IPS DF 6.9 (cell line): ENCODE measurements around the gene UPF3B.
"Not testable (repeated sequence)": the region's sequence is repeated elsewhere in the genome, so short reads cannot be mapped to it uniquely, and the experiment has no call there.

ENCODE experiments used
- DNase-seq: peaks from one replicate; pipeline ENCODE4 v3.0.0-alpha.2; 2013; ENCODE audit warnings: low read depth, low spot score
- H3K27ac ChIP-seq: one replicate; pipeline ENCODE4 v1.5.1; 2013; ENCODE audit warnings: low read length, control low read depth
- H3K27me3 ChIP-seq: 2 replicates; pipeline ENCODE4 v1.6.1; 2013; ENCODE audit warnings: mild to moderate bottlenecking, low read length; ENCODE audit not compliant: control insufficient read depth, insufficient read depth
- H3K36me3 ChIP-seq: 2 replicates; pipeline ENCODE4 v1.6.1; 2013; ENCODE audit warnings: low read length; ENCODE audit not compliant: control insufficient read depth, insufficient read depth
- H3K4me1 ChIP-seq: 2 replicates; pipeline ENCODE4 v1.6.1; 2013; ENCODE audit warnings: low read length; ENCODE audit not compliant: control insufficient read depth, insufficient read depth
- H3K4me3 ChIP-seq: 2 replicates; pipeline ENCODE4 v1.5.1; 2013; ENCODE audit warnings: mild to moderate bottlenecking, low read length
- H3K9me3 ChIP-seq: 2 replicates; pipeline ENCODE4 v1.6.1; 2013; ENCODE audit warnings: low read length, inconsistent platforms; ENCODE audit not compliant: control insufficient read depth, insufficient read depth
- WGBS: extraction: QIAGEN DNeasy Blood & Tissue Kit; methylation state at CpG from one replicate; pipeline ENCODE4 v1.1.7; 2013; ENCODE audit warnings: mixed read lengths, missing lambda C conversion rate; ENCODE audit not compliant: insufficient read length, insufficient coverage; 5-methylcytosine and 5-hydroxymethylcytosine counted together

Gene UPF3B

GRCh38 chrX:119880076-119880475 lies 27.3 kb upstream of the UPF3B start:
- no peak overlapping the region for H3K4me3 ChIP-seq
- no CpG with 5 or more reads among the region's 5 CpGs for WGBS
- H3K9me3 ChIP-seq = no peaks in the 10 kb centered on the region
- no peak overlapping the region for H3K27ac ChIP-seq
- H3K4me1 ChIP-seq = no peaks in the 10 kb centered on the region
- H3K36me3 ChIP-seq = no peaks in the 10 kb centered on the region
- no peak for DNase-seq
- no peaks in the 10 kb centered on the region for H3K27me3 ChIP-seq

DNA sequence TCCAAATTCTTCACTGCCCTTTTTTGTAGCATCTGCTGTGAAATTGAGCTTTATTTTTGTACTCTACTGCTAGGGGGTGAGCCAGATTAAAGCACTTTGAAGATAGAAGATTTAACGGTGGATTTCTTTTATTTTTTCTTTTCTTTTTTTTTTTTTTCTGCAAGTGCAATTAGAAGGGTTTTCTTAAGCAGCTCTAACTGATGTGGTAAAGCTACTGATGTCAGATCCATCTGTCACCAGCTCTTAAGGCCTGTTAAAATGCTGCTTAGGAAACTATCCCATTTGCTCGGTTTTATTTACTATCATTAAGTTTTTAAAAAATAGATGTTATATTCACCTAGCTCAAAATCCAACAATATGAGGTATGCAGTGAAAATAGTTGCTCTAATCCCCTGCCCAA lies 26.0 kb upstream of the UPF3B start:
- H3K9me3 ChIP-seq = no peaks in the 10 kb centered on the region
- no CpG with 5 or more reads among the region's 2 CpGs for WGBS
- no peaks in the 10 kb centered on the region for H3K27me3 ChIP-seq
- no peaks in the 10 kb centered on the region for H3K36me3 ChIP-seq
- H3K4me1 ChIP-seq = no peaks in the 10 kb centered on the region
- no peak for DNase-seq
- no peak overlapping the region for H3K27ac ChIP-seq
- H3K4me3 ChIP-seq = no peak overlapping the region

DNA sequence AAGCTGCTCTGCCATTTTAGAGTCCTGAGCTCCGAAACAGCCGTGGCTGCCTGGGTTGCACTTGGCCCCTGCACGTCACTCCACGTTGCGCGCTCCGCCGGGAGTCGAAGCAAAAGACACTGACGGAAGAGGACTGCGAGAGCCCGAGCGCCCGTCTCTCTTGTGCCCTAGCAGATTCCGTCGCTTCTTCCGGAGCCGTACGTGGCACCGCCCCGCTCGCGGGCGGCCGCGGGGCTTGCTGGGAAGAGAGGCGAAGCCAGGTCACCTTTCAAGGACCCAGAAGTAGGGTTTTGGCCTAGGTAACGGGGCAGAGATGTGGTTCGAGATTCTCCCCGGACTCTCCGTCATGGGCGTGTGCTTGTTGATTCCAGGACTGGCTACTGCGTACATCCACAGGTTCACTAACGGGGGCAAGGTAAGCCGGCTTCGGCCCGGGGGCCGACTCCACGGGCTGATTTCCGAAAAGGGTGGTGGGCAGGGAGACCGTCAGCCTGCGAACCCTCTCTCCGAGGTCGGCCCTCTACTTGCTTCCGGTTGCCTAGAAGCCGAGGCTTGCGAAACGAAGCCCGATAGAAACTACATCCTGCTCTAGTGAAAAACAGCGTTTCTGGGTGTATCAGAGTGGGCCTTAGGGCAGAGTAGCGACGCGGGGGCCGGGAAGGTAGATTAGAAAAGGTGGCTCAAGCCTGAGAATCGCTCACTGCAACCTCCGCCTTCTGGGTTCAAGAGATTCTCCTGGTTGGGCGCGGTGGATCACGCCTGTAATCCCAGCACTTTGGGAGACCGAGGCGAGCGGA lies 19.0 kb upstream of the UPF3B start, which contains the start of the genes NDUFA1 and RNF113A:
Gene NDUFA1, plus strand, starts transcription at position 234 of the 797 bp plus-strand sequence. Its CDS starts 80 bp downstream, at position 314.
Gene RNF113A, minus strand, starts transcription at position 135 of the 797 bp plus-strand sequence. Its CDS starts 120 bp downstream, at position 15.
- Histone ChIP-seq H3K4me1 (no peaks in the 10 kb centered on the region), H3K4me3 (peak within 1 kb of the TSS; percentile 97)
- no CpG with 5 or more reads among the region's 62 CpGs for WGBS

GRCh38 chrX:119871245-119871598 lies 18.5 kb upstream of the UPF3B start:
- Histone ChIP-seq H3K36me3 (no peaks in the 10 kb centered on the region), H3K4me3 (peak overlapping the region; percentile 97), H3K9me3 (no peaks in the 10 kb centered on the region), H3K4me1 (no peaks in the 10 kb centered on the region), H3K27me3 (no peaks in the 10 kb centered on the region), H3K27ac (no peak overlapping the region)
- no CpG with 5 or more reads among the region's 26 CpGs for WGBS
- no peak for DNase-seq

More for the DNA sequence above, 19.0 kb upstream of the UPF3B start, which contains the start of the genes NDUFA1 and RNF113A:
- Histone ChIP-seq H3K27me3 (no peaks in the 10 kb centered on the region), H3K9me3 (no peaks in the 10 kb centered on the region), H3K36me3 (no peaks in the 10 kb centered on the region), H3K27ac (no peak within 1 kb of the TSS)
- DNase-seq = no peak

DNA sequence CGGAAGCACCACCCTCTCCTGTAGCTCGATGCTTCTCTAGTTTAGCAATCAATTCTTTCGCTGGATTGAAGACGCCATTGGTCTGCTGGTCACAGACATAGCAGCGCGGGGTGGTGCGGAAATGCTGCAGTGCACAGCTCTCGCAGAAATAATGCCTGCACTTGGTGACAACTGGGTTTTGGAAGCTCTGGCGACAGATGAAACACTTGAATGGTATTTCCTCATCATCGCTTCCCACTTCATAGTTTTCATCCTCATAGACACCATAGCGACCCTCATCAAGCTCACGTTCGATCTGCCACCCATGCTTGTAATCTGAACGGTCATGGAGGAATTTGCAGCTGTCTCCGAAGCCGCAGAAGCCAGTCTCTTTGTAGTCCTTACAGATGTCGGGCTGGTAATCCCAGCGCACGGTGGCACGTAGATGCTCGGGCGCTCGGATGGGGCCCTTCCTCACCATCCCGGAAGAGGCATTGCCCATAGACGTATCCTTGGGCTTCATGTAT lies 17.9 kb upstream of the UPF3B start:
- Histone ChIP-seq H3K4me1 (no peaks in the 10 kb centered on the region), H3K9me3 (no peaks in the 10 kb centered on the region), H3K27ac (no peak overlapping the region), H3K36me3 (no peaks in the 10 kb centered on the region), H3K4me3 (peak overlapping the region; percentile 97; the same call in 1 of the 2 replicates), H3K27me3 (no peaks in the 10 kb centered on the region)
- DNase-seq = no peak
- no CpG with 5 or more reads among the region's 25 CpGs for WGBS

GRCh38 chrX:119853444-119853843 lies 681 bp upstream of the UPF3B start:
- no peaks in the 10 kb centered on the region for H3K9me3 ChIP-seq
- H3K4me3 ChIP-seq = no peak overlapping the region; the same call in 1 of the 2 replicates
- no peaks in the 10 kb centered on the region for H3K4me1 ChIP-seq
- no peak for DNase-seq
- WGBS = no CpG with 5 or more reads among the region's 10 CpGs
- H3K27ac ChIP-seq = no peak overlapping the region
- H3K36me3 ChIP-seq = no peaks in the 10 kb centered on the region
- no peaks in the 10 kb centered on the region for H3K27me3 ChIP-seq

- Histone ChIP-seq H3K27ac (no peak overlapping the region), H3K4me3 (no peak overlapping the region), H3K36me3 (no peaks in the 10 kb centered on the region; the same call in 1 of the 2 replicates), H3K27me3 (no peaks in the 10 kb centered on the region), H3K4me1 (no peaks in the 10 kb centered on the region), H3K9me3 (no peaks in the 10 kb centered on the region)
- no CpG with 5 or more reads among the region's 3 CpGs for WGBS
- DNase-seq = no peak
These were observed 18.9 kb downstream of the UPF3B start for GRCh38 chrX:119833905-119834304.

- H3K36me3 ChIP-seq = no peaks in the 10 kb centered on the region
- H3K4me1 ChIP-seq = no peaks in the 10 kb centered on the region
- H3K4me3 ChIP-seq = no peak overlapping the region
- DNase-seq = no peak
- H3K27me3 ChIP-seq = no peaks in the 10 kb centered on the region
- H3K27ac ChIP-seq = no peak overlapping the region
- WGBS = no CpG with 5 or more reads among the region's 5 CpGs
- H3K9me3 ChIP-seq = no peaks in the 10 kb centered on the region
These were observed 24.3 kb downstream of the UPF3B start for GRCh38 chrX:119828446-119828845.

DNA sequence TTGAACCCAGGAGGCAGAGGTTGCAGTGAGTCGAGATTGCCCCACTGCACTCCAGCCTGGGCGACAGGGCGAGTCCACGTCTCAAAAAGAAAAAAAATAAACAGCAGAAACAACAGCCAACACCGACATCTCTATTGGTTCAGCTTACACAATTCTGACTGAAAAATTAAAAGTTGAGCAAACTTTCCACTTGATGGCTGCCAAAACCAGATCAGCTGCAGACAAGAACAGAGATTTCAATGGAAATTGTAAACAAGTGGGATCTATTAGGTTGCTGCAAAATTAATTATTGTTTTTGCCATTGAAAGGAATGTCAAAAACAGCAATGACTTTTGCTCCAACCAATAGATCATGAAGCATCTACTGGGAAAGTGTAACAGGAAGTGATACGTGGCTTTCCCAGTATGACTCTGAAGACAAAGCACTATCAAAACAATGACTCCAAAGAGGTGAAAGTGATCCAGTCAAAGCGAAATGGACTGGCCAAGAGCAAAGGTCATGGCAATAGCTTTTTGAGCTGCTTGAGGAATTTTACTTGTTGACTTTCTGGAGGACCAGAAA lies 26.3 kb downstream of the UPF3B start:
- no CpG with 5 or more reads among the region's 7 CpGs for WGBS
- DNase-seq = no peak
- no peak overlapping the region for H3K27ac ChIP-seq
- no peaks in the 10 kb centered on the region for H3K9me3 ChIP-seq
- no peaks in the 10 kb centered on the region for H3K27me3 ChIP-seq
- H3K4me1 ChIP-seq = no peaks in the 10 kb centered on the region
- no peaks in the 10 kb centered on the region for H3K36me3 ChIP-seq
- H3K4me3 ChIP-seq = no peak overlapping the region

- H3K4me1 ChIP-seq, H3K36me3 ChIP-seq, DNase-seq, H3K27ac ChIP-seq, H3K4me3 ChIP-seq, H3K27me3 ChIP-seq, H3K9me3 ChIP-seq: not testable (repeated sequence)
- WGBS = no CpG with 5 or more reads among the region's 5 CpGs
These were observed 28.5 kb downstream of the UPF3B start for GRCh38 chrX:119824221-119824620.
